Peyer's patch (tissue), 4 donors: Measurements from ENCODE around the gene NPBWR2.

Source experiments
- CTCF ChIP-seq, 6 experiments: fragments of 450-650 bp in 4 of 6; fragments of 200-600 bp in 2 of 6; sonication (generic) in 1 of 6; IDR thresholded peaks; one replicate each; pipeline ENCODE4 v1.5.1; 2017 to 2019; ENCODE audit warnings: antibody characterized with exemption in 6 of 6, mild to moderate bottlenecking in 3 of 6, moderate library complexity in 1 of 6
- POLR2A ChIP-seq, 2 donors: fragments of 450-650 bp; IDR thresholded peaks; one replicate each; pipeline ENCODE4 v1.5.1; 2017; ENCODE audit warnings: antibody characterized with exemption in 2 of 2, mild to moderate bottlenecking in 2 of 2, moderate library complexity in 2 of 2

GRCh38 chr20:64098471-64099013 is 8.8 kb downstream of the NPBWR2 start:
- TF ChIP-seq CTCF (IDR thresholded peaks at IDR 0.05), result no peak
- TF ChIP-seq POLR2A (IDR thresholded peaks at IDR 0.05), result no peak
